Activated CD4-positive, alpha-beta T cell treated with anti-CD3 and anti-CD28 coated beads, Interleukin-2, amount 50 U/mL, for 24 hours (primary cell): Measurements from ENCODE around the gene C1orf87.

Experiments
- DNase-seq, 2 donors: peaks; one replicate each; pipeline ENCODE4 v3.0.0-alpha.2; 2020; ENCODE audit warnings: low read depth in 1 of 2, low spot score in 1 of 2

The C1orf87 gene

GRCh38 chr1:60073605-60074278 lies at the start of gene C1orf87:
Gene C1orf87 (minus strand): TSS chr1:60073770. CDS start chr1:60072643, 1,127 bp downstream.
- DNase-seq = no peak

- no peak for DNase-seq
Measured at GRCh38 chr1:60118085-60118484, 44.5 kb upstream of the C1orf87 start.

- DNase-seq = no peak
Measured at GRCh38 chr1:60114745-60115318, 41.3 kb upstream of the C1orf87 start.

GRCh38 chr1:60113596-60113995 lies 40.0 kb upstream of the C1orf87 start:
- DNase-seq = no peak

GRCh38 chr1:60113028-60113427 lies 39.5 kb upstream of the C1orf87 start:
- no peak for DNase-seq

- no peak for DNase-seq
Measured at GRCh38 chr1:60111716-60112115, 38.1 kb upstream of the C1orf87 start.

- no peak for DNase-seq
Measured at GRCh38 chr1:60111118-60111517, 37.5 kb upstream of the C1orf87 start.

GRCh38 chr1:60108196-60108595 lies 34.6 kb upstream of the C1orf87 start:
- DNase-seq = no peak

- DNase-seq = no peak
Measured at GRCh38 chr1:60103186-60103585, 29.6 kb upstream of the C1orf87 start.

- DNase-seq = no peak
Measured at GRCh38 chr1:60102267-60103061, 28.9 kb upstream of the C1orf87 start.

GRCh38 chr1:60101516-60101915 lies 27.9 kb upstream of the C1orf87 start:
- DNase-seq = no peak

- DNase-seq = no peak
Measured at GRCh38 chr1:60091195-60091715, 17.7 kb upstream of the C1orf87 start.

- DNase-seq = no peak
Measured at GRCh38 chr1:60090655-60091054, 17.1 kb upstream of the C1orf87 start.

- DNase-seq = no peak
Measured at GRCh38 chr1:60088620-60089155, 15.1 kb upstream of the C1orf87 start.

- DNase-seq = no peak
Measured at GRCh38 chr1:60087681-60088080, 14.1 kb upstream of the C1orf87 start.

GRCh38 chr1:60078182-60078581 lies 4.6 kb upstream of the C1orf87 start:
- DNase-seq = no peak

GRCh38 chr1:60071296-60071695 lies 2.3 kb downstream of the C1orf87 start:
- no peak for DNase-seq

- DNase-seq = no peak
Measured at GRCh38 chr1:60069691-60070090, 3.9 kb downstream of the C1orf87 start.

GRCh38 chr1:60068393-60069045 lies 5.1 kb downstream of the C1orf87 start:
- DNase-seq = no peak

- no peak for DNase-seq
Measured at GRCh38 chr1:60066001-60066400, 7.6 kb downstream of the C1orf87 start.

GRCh38 chr1:60065199-60065598 lies 8.4 kb downstream of the C1orf87 start:
- DNase-seq = no peak
